ENCODE results near the gene AREG.

AREG gene, protein sequence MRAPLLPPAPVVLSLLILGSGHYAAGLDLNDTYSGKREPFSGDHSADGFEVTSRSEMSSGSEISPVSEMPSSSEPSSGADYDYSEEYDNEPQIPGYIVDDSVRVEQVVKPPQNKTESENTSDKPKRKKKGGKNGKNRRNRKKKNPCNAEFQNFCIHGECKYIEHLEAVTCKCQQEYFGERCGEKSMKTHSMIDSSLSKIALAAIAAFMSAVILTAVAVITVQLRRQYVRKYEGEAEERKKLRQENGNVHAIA

DNA sequence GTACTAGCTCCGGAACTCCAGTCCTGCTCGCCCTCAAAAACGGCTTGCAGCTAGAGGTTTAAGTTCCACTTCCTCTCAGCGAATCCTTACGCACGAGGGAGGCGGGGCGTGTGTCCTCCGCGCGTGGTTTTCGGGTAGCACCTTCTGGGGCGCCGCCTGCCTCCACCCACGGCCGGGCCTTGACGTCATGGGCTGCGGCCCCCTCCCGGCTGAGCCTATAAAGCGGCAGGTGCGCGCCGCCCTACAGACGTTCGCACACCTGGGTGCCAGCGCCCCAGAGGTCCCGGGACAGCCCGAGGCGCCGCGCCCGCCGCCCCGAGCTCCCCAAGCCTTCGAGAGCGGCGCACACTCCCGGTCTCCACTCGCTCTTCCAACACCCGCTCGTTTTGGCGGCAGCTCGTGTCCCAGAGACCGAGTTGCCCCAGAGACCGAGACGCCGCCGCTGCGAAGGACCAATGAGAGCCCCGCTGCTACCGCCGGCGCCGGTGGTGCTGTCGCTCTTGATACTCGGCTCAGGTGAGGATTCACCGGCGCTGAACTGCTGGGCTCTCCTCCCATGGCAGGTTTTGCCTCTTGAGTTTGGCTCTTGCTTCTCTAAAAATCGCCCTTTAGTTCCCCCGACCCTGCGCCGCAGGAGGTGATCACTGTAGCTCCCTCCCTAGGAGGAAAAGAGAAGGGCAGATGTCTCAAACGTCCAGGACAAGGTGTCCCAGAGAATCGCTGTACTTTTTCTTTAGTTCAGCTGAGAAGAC is at the start of gene AREG:
Gene AREG (plus strand): TSS at position 246 of the 752 bp plus-strand sequence. CDS start 210 bp downstream, at position 456.
- in situ Hi-C loops (cut with MboI; ENCODE audit: low sequenced_read_pairs): no loop called here

DNA sequence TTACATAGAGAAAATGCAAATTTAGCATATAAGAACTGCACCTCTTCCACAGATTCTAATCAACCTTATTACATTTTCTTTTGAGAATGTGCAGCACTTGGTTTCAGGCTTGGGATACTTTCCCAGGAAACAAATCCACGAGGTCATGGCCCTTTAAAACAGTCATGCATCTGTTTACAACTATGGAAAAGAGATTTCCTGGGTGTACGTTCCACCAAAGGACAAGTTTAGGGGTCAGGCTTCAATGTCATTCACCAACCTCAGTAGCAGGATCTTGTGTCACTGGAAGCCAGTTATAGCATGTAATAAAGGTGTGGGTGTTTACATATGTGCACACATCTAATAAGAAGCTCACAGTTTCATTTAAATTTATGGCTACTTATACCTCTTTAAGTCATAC is 49.3 kb upstream of the AREG start:
- in situ Hi-C loops (cut with MboI; ENCODE audit: low sequenced_read_pairs): loop anchor here (25.0 kb wide), 1 partner anchor 117 kb away; no protein-coding TSS in a partner anchor

DNA sequence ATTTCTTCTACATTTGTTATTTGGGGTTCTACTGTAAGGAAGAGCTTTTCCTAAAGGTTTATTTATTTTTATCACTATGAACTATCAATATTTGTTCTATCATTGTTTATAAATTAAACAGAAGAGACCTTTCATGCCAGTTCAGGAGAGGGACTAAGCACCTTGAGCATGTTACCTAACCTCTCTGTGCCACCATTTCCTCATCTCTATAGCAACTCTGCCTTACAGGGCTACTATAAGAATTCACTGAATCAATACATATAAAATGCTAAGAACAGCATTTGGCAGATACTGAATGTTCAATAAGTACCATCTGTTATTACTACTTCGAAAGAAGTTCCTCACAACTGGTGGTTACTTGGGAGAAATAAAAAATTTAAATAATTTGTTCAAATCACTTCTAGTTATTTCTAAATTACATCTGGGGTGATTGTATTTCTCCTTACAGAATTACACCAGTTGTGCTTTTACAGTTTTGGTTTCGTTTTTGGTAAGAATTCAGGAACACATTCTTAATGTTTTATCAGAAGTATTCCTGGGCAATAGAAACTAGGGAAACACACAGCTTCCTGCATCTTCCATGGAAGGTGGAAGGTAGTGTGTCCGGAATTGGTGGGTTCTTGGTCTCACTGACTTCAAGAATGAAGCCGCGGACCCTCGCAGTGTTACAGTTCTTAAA is 47.0 kb upstream of the AREG start:
- in situ Hi-C loops (cut with MboI; ENCODE audit: low sequenced_read_pairs): loop anchor here (25.0 kb wide), 1 partner anchor 114 kb away; no protein-coding TSS in a partner anchor

- in situ Hi-C loops (cut with MboI; ENCODE audit: low sequenced_read_pairs): loop anchor here (25.0 kb wide), 1 partner anchor 113 kb away; no protein-coding TSS in a partner anchor
These were observed 45.9 kb upstream of the AREG start for GRCh38 chr4:74398894-74399589.

DNA sequence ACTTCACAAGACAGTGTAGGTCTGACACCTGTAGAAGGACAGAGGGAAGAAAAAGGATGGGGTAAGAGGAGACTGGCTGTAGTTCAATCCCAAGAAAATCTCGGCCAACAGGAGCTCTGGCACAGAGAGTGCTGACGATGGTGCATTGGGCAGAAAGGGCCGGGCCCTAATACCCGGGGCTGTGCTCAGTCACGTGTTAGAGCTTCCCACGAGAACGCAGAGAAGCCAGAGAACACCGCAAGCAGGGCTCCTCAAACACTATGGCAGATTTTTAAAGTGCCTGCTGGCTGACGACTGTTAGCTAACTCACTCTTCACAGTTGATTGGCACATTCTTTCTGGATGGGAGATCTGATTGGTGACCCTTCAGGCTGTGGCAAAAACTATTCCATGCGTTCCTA is 44.5 kb upstream of the AREG start:
- in situ Hi-C loops (cut with MboI; ENCODE audit: low sequenced_read_pairs): no loop called here

- in situ Hi-C loops (cut with MboI; ENCODE audit: low sequenced_read_pairs): no loop called here
These were observed 42.1 kb upstream of the AREG start for GRCh38 chr4:74402692-74403456.

- in situ Hi-C loops (cut with MboI; ENCODE audit: low sequenced_read_pairs): no loop called here
These were observed 37.0 kb upstream of the AREG start for GRCh38 chr4:74407891-74408290.

GRCh38 chr4:74408639-74409038 is 36.3 kb upstream of the AREG start:
- in situ Hi-C loops (cut with MboI; ENCODE audit: low sequenced_read_pairs): no loop called here

GRCh38 chr4:74410272-74410671 is 34.7 kb upstream of the AREG start:
- in situ Hi-C loops (cut with MboI; ENCODE audit: low sequenced_read_pairs): no loop called here

DNA sequence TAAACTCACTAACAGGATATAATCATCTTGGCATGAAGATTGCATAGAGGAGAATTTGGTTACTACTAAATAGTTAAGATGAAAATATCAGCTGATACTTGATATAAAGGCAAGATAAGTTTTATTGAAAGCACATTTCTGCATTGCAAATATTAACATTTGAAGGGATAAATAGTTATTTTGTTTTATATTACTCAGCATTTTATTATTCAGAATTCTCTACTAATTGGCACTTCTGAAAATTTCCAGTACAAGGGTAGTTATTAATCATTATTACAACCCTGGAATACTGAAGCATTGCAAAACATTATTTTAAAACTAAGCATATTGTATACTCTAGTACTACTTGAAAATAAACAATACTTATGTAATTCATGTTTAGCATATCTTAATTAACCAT is 32.7 kb upstream of the AREG start:
- in situ Hi-C loops (cut with MboI; ENCODE audit: low sequenced_read_pairs): no loop called here

GRCh38 chr4:74413265-74413664 is 31.7 kb upstream of the AREG start:
- in situ Hi-C loops (cut with MboI; ENCODE audit: low sequenced_read_pairs): no loop called here

DNA sequence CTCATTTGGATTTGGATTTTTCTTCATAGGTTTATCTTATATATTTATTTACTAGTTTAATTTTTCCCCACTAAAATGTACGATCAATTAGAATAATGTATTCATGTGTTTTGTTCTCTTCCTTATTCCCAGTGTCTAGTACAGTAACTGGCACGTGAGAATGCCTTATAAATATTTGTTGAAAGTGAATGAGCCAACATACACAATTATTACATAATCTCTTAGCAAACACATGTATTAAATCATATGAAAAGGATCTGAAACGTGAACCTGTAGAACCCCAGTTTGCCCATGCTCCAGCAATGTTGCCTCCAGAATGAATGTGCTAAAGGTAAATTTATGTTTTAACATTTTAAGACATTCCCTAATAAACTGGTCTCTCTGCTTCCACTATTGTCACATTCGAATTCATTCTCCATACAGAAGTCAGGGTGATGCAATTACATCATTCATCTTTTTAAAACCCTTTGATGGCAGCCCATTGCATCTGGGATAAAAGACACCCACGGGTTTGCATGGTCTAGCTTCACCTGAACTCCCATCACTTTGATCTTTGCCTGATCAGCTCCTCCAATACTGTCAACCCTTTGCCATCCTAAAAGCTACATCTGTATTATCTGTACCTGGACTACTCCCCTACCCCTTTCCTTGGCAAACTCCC is 30.7 kb upstream of the AREG start:
- in situ Hi-C loops (cut with MboI; ENCODE audit: low sequenced_read_pairs): no loop called here

- in situ Hi-C loops (cut with MboI; ENCODE audit: low sequenced_read_pairs): no loop called here
These were observed 29.2 kb upstream of the AREG start for GRCh38 chr4:74415602-74416300.

DNA sequence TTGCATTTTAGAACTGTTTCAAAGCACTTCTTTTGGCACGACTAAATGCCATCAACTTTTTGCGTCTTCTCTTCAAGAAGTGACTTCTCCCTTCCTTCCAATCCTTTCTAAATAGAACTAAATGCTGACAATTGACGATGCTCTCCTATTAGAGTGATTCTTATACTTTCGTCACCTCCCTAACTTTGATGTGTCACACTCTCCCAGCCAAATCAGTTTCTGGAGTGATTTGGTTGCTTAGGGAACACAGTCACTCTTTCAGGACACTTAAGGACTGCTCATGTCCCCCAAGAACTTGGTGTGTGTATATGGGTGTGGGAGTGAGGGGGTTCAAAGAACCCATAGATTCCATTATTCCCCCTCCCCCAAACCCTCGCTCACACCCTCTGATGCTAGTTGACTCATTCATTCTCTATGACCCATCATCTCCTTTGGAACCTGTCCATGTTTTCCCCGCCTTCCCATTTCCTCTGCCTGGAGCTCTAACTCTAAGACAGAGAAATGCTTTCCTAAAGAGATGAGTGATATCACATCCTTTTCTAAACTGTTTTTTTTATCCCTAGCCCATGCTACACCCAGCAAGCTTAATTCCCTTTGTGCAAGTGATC is 26.8 kb upstream of the AREG start:
- in situ Hi-C loops (cut with MboI; ENCODE audit: low sequenced_read_pairs): no loop called here

DNA sequence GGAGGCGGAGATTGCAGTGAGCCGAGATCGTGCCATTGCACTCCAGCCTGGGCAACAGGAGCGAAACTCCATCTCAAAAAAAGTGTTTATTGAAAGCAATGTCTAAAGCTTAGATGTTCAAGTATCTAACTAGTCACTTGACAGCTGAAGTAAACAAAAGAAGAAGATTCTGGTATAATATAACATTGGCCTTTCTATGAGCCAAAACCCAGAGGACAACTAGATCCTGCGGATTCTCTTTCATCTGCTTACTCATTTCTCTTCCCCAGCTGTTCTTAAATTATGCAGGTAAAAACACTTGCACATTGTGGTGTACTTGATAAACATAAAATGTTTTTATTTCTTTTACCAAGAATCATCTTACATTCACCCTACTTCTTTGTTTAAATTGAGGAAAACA is 24.1 kb upstream of the AREG start:
- in situ Hi-C loops (cut with MboI; ENCODE audit: low sequenced_read_pairs): no loop called here

DNA sequence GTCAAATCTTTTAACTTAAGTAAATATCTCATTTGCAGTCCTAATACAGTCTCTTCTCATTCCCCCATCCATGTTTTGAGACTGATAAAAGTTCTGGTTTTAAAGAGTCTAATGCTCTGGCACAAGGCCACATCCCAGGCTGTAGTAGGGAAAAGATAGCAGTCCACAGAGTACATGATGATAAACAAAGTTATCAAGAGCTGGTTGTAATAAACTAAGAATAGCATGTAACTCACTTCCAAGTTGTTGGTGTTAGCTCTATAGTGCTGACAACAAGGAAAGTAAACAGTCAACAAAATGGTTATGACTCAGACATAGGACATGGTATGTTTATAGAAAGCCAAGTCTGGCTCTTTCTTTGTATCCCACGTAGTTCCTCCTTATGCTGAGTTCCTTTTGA is 21.8 kb upstream of the AREG start:
- in situ Hi-C loops (cut with MboI; ENCODE audit: low sequenced_read_pairs): no loop called here

DNA sequence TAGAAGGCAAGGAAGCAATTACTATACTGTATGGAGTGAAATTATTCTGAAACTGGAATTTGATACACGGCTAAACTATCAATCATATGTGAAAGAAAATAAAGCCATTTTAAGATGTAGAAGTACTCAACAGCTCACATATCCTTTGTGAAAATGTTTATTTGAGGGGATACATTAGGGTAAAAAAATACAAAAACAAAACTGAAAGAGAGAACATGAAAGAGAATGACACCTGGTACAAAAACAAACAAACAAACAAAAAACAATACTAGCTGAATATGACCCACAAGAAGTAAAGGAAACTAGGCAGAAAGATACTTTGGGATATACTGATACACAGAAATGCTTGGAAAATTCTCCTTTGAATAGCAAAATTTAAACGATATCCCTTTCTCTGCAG is 20.8 kb upstream of the AREG start:
- in situ Hi-C loops (cut with MboI; ENCODE audit: low sequenced_read_pairs): no loop called here

DNA sequence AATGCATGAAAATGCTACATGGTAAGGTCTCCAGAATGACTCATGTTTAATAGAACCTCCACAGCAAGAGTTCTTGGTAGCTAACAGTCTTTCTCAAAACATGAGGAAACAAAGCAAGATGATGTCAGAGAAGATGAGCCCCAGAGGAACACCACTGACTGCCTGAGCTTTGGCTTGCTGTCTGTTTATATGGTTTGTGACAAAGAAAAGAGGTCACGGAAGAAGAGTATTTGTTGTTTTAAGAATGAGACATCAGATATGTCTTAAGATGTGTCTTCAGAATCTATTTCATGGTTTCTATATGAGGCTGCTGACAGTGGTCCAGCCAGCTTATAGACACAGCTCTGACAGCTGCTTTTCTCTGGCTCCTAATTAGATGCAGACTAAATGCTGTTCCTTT is 18.8 kb upstream of the AREG start:
- in situ Hi-C loops (cut with MboI; ENCODE audit: low sequenced_read_pairs): no loop called here

GRCh38 chr4:74428276-74428675 is 16.7 kb upstream of the AREG start:
- in situ Hi-C loops (cut with MboI; ENCODE audit: low sequenced_read_pairs): no loop called here

Measured in HL-60/S4 (cell line).